Hematopoietic multipotent progenitor cell (in vitro differentiated cells): Measurements from ENCODE around the gene NECAB2. TPM values are rescaled to one million over a fixed set of nuclear protein-coding genes. Genes with fewer than 3 reads are reported as not detected.

ENCODE experiments used
- DNase-seq, 3 donors: peaks; one replicate each; pipeline ENCODE4 v3.0.0-alpha.2; 2011 to 2015; ENCODE audit warnings: low read depth in 2 of 3, low spot score in 2 of 3
- total RNA-seq: library from RNA; depleted of rRNA; stranded (reverse); fragments of >200 nt; gene quantifications from one replicate; pipeline ENCODE4 v1.2.3, GENCODE V29; 2012

The NECAB2 gene
- total RNA-seq, 1 donor = not detected

DNA sequence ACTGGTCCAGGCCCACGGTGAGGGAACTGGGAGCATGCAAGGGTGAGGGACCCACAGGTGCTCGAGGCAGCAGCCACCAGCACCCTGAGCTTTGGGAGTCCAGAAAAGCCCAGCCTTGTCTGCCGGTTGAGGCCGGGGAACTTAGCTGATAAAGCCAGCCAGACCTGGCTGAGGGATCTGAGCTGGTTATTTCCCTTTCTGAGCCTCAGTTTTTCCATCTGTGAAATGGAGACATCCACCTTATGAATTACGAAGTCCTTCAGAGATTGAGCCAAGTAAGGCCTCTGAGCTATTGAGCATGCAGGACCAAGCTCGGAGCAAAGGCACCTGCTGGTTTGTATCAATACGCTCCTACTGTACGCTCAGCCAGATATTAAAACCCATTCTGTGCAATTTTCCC, 13.8 kb downstream of the NECAB2 start:
- DNase-seq = no peak

- no peak for DNase-seq
Measured at GRCh38 chr16:83983491-83983890, 15.4 kb downstream of the NECAB2 start.

DNA sequence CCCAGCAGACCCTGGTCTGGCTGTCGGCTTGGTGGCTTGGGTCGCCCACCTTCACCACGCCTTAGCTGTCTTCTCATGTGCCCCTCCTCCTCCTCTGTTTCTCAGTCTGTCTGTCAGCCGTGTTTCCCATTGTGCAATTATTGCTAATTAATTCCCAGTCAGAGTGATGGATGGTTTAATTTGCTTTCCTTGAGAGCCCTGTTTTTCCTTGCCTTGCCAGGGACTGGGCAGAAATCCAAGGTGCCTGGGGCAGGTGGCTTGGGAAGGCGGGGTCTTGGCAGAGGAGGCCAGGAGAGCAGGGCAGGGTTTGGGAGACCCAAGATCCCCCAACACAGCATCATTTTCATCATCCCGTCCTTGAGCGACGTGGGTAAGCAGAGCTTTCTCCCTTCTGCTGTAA, 21.3 kb downstream of the NECAB2 start:
- DNase-seq = no peak

DNA sequence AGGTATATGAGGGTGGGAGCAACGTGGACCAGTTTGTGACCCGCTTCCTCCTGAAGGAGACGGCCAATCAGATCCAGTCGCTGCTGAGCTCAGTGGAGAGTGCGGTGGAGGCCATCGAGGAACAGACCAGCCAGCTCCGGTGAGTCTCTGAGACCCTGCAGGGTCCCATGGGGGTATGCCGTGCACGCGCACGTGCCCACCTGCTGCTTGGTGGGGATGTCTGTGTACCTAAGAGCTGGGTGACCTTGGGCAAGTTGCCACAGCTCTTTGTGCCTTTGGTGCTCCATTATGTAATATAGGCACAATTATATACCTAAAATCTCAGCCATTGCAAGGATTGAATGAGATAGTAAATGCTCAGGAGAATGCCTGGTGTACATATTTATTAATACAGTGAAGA, 22.4 kb downstream of the NECAB2 start:
- no peak for DNase-seq

- no peak for DNase-seq
Measured at GRCh38 chr16:83992624-83993023, 24.6 kb downstream of the NECAB2 start.

DNA sequence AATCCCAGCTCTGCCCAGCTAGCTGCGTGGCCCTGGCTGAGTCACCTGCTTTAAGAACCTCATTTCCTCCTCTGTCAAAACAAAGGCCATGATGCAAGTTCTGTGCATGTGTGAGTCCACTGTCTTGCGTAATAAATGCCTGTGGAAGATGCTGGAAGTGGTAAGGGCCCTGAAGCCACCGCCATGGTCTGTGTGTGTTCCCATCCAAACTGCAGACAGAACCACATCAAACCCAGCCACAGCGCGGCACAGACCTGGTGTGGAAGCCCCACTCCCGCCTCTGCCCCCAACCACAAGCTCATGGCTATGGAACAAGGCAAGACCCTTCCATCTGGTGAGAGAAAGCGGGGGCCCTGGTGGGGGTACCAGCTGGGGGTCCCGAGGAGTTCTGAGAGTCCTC, 26.0 kb downstream of the NECAB2 start:
- DNase-seq = peak in 2 of 3 donors; percentile 13 to 15

- DNase-seq = no peak
Measured at GRCh38 chr16:83994703-83995102, 26.7 kb downstream of the NECAB2 start.

DNA sequence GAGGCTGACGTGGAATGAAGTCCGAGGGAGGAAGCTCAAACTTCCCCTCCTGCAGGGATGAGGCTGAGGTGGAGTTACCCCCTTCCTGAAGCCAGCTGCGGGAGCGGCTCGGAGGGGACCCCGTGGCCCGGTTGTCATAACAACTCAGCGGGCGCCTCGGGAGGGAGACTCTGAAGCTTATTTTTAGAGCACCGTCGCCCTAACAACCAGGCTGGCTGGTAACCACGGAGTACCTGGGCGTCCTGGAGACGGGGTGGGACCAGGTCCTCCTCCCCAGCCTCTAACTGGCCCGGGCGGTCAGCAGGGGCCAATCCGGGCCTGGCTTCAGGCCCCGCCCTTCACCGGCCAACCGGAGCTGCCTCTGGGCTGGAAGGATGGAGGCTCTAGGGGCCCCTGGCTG, 27.7 kb downstream of the NECAB2 start:
- peak in 1 of 3 donors; percentile 17 for DNase-seq

DNA sequence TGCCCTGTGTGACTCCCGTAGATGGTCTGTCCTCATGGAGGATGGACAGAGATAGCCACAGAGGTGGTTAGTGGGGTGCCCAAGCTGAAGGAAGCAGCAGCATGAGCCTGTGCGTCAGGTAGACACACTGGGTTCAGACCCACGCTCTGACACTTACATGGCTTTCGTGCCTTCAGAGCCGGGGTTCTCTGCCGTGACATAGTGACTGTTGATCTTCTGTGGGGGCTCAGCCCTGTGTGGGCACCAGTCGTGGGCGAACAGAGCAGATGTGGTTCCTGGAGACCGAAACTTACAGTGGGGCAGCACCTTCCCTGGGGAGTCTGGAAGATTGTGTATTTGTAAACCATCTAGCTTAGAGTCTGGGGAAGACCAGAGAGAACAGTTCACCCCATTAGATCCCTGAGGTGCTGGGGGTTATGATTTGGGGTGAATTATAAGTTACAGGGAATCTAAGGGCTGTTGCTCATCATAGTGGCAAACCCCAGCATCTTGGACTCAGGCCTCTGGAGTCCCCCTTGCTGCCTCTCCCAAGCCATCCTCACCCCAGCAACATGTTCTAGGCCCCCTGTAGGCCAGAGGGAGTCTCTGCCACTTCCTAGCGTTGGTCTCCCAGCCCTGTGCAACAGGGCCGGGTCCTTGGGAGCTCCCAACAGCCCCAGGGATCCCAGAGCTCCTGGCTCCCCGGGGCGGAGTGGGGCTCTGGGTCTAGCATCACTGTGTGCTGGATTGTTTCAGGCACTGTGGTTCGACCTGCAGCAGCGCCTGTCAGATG, 28.6 kb downstream of the NECAB2 start:
- no peak for DNase-seq

DNA sequence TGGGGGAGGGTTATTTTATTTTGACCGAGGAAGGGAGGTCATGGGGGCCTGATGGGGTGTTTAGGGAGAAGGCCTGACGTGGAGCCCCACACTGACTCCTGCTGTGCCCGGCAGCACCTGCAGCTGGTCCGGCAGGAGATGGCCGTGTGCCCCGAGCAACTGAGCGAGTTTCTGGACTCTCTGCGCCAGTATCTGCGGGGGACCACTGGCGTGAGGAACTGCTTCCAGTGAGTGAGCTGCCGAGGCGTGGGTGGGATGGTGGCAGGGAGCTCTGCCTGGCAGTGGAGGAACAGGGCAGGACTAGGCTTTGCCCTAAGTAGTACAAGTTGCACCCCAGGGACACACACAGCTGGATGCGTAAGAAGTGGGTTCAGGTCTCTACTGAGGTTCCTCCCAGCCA, 30.0 kb downstream of the NECAB2 start:
- no peak for DNase-seq

DNA sequence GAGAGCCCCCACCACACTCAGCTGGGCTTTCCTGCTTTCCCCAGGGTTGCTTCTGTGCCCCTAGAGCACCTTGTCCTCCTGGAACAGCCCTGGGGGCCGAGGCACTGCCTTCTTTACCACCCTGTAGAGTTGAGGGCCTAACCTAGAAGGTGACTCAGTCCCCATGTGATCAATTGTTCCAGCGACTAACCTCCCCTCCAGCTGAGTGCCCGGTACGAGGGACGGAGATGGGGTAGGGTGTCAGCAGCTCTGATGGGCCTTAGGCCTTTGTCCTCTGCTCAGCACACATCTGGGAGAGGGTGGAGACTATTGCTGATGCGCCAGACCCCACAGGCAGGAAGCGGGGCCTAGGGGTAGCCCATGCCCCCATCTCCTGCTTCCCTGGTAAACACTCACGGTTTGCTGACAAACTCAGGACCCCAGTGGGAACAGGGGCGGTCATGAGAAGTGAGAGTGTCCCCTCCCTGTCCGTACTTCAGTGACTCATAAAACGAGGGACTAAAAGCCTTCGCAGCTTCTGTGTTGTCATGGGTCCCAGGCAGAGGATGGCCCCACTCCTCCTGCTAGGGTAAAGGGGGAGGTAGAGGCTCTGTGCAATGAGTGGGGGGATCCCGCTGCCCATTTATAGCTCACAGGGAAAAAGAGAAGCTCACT, 33.1 kb downstream of the NECAB2 start:
- no peak for DNase-seq

DNA sequence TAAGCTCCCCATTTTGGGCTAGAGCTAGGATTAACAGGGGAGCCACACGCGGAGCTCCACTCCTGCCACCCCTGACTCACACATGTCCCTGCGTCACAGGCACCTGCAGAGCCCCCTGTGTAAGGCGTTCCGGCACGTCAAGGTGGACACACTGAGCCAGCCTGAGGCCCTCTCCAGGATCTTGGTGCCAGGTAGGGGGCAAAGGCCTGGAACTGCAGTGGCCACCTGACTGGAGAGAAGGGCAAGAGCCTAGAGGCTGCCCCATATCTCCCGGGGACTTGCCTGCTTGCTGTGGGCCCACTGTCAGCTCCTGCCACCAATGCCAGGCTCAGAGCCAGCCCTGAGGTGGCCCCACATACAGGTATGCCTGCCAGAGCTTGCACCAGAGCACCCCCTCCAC, 33.7 kb downstream of the NECAB2 start:
- DNase-seq = no peak

GRCh38 chr16:84003038-84003437, 35.0 kb downstream of the NECAB2 start:
- DNase-seq = no peak

- DNase-seq = no peak
Measured at GRCh38 chr16:84004442-84004841, 36.4 kb downstream of the NECAB2 start.

DNA sequence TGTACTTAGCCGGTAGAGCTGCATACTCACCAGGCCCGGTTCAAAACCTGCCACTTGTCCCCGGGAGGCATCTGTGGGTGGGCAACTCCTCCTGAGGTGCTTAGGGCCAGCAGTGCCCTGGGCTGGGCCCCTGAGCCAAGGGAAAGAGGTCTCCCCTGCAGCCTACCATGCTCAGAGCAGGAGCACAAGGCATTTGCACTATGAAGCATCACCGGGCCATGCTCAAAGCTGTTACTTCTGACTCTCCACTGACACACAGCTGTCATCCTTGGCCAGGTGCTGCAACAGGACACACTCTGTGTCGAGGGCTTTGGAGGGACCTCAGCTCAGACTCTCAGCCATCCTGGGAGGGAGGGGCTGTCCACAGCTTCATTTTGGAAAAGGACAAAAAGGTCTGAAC, 37.3 kb downstream of the NECAB2 start:
- no peak for DNase-seq

DNA sequence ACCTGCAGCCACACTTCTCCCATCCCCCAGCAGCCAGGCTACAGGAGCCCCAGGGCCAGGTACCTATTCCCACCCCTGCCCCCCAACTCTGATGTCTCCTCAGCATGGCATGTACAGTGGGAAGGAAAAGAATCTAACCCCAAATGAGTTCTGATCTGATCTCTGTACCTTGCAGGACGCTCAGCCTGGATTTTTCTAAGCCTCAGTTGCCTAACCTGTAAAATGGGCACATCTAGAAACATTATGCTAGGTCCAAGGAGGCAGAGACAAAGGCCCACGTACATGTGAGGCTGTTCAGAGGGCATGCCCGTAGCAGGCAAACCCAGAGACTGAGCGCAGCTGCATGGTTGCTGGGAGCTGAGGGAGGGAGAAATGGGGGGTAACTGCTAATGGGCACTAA, 39.5 kb downstream of the NECAB2 start:
- no peak for DNase-seq

DNA sequence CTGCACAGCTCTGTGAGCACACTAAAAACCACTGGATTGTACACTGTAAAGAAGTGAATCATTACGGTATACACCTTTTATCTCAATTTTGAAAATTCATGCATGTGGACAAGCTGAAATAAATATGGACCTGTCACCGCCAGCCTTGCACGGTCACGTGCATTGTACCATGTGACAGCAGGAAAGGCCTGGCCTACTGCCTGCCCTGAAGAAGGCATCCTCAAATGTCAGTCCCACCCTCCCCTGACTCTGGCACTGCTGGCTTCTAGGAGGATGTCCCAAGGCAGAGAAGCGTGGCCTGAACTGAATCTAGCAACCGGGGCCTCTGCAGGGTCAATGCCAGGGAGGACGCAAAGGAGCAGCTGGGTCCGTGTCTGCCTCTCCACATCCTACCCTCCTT, 39.9 kb downstream of the NECAB2 start:
- no peak for DNase-seq

DNA sequence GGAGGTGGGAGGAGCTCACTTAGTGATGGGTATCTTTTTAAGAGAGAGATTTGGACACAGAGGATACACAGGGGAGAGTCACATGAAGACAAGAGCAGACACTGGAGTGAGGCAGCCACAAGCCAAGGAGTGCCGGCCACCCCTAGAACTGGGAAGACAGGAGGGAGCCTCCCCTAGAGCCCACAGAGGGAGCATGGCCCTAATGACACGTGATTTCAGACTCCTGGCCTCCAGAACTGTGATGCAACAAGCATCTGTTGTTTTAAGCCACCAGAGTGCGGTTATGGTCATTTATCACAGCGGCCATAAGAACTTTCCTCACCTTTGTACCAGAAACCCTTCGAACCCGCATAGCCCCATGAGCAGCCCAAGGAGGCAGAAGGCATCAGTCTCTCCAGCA, 41.2 kb downstream of the NECAB2 start:
- DNase-seq = no peak

- DNase-seq = peak in 2 of 3 donors; percentile 71 to 78
Measured at GRCh38 chr16:84013787-84014569, 45.9 kb downstream of the NECAB2 start.

GRCh38 chr16:84014570-84015327, 46.7 kb downstream of the NECAB2 start:
- DNase-seq = no peak

DNA sequence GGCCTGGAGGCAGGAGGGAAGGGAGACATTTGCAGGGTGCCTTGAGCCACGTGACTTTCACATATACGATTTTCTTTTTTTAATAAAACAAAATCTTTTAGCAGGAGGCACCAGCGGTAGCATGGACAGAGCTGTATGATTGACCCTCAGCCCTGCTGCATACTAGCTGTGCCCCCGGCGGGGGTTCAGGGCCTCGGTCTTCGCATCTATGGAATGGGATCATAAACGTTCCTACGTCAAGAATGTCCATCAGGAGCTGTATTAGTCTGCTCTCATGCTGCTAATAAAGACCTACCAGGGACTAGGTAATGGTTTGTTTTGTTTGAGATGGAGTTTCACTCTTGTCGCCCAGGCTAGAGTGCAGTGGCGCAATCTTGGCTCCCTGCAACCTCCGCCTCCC, 47.4 kb downstream of the NECAB2 start:
- no peak for DNase-seq
